ACC112 (cell line): ENCODE measurements around the gene DEAF1.

Experiments
- H2AFZ ChIP-seq: fragments of 200-600 bp; sonication (generic); one replicate; pipeline ENCODE4 v1.6.0; 2017; ENCODE audit warnings: antibody characterized with exemption, low read length; ENCODE audit not compliant: unreplicated experiment
- H3K27ac ChIP-seq: fragments of 200-600 bp; sonication (generic); 2 replicates; pipeline ENCODE4 v1.5.1; 2014; ENCODE audit warnings: low read depth, mild to moderate bottlenecking, antibody characterized with exemption, low read length, moderate library complexity
- H3K27me3 ChIP-seq: fragments of 200-600 bp; sonication (generic); 2 replicates; pipeline ENCODE4 v1.6.1; 2014; ENCODE audit warnings: mild to moderate bottlenecking, antibody characterized with exemption, low read length, moderate library complexity, mixed read lengths; ENCODE audit not compliant: insufficient read depth
- H3K36me3 ChIP-seq: fragments of 200-600 bp; sonication (generic); 2 replicates; pipeline ENCODE4 v1.6.1; 2016; ENCODE audit warnings: mild to moderate bottlenecking, antibody characterized with exemption, low read length, moderate library complexity, mixed read lengths; ENCODE audit not compliant: insufficient read depth
- H3K4me1 ChIP-seq: fragments of 200-600 bp; sonication (generic); one replicate; pipeline ENCODE4 v1.6.1; 2016; ENCODE audit warnings: low read length, mixed read lengths; ENCODE audit not compliant: insufficient read depth, unreplicated experiment, control insufficient read depth
- H3K4me3 ChIP-seq: fragments of 200-600 bp; sonication (generic); 2 replicates; pipeline ENCODE4 v1.5.1; 2014; ENCODE audit warnings: mild to moderate bottlenecking, low read depth, low read length
- H3K79me2 ChIP-seq: fragments of 200-600 bp; sonication (generic); one replicate; pipeline ENCODE4 v1.6.0; 2016; ENCODE audit warnings: low read length; ENCODE audit not compliant: control insufficient read depth, unreplicated experiment, insufficient read depth

DEAF1 gene

GRCh38 chr11:706439-706956 lies 11.5 kb upstream of the DEAF1 start:
- Histone ChIP-seq H2AFZ (no peak overlapping the region), H3K4me1 (peaks cover 24% of the 10 kb centered on the region), H3K36me3 (0 out of 2 replicates have a peak, but pooled peaks cover 6% of the 10 kb centered on the region), H3K27ac (0 out of 2 replicates have a peak overlapping the region, but pooled peaks have one; percentile 8), H3K4me3 (peak overlapping the region; percentile 78), H3K79me2 (no peaks in the 10 kb centered on the region), H3K27me3 (no peaks in the 10 kb centered on the region)

GRCh38 chr11:705646-706438 lies 10.8 kb upstream of the DEAF1 start, which contains the start of gene EPS8L2:
TSS of gene EPS8L2 (plus strand) at chr11:706231. CDS start at chr11:709408, 3,177 bp downstream.
- Histone ChIP-seq H3K27me3 (no peaks in the 10 kb centered on the region), H3K27ac (0 out of 2 replicates have a peak within 1 kb of the TSS, but pooled peaks have one; percentile 22), H3K4me1 (peaks cover 24% of the 10 kb centered on the region), H3K36me3 (0 out of 2 replicates have a peak, but pooled peaks cover 6% of the 10 kb centered on the region), H2AFZ (no peak within 1 kb of the TSS), H3K4me3 (peak within 1 kb of the TSS; percentile 78), H3K79me2 (no peaks in the 10 kb centered on the region)

GRCh38 chr11:704781-705645 lies 10.0 kb upstream of the DEAF1 start:
- Histone ChIP-seq H3K4me3 (peak overlapping the region; percentile 78), H3K4me1 (peaks cover 24% of the 10 kb centered on the region), H2AFZ (no peak overlapping the region), H3K27me3 (no peaks in the 10 kb centered on the region), H3K79me2 (no peaks in the 10 kb centered on the region), H3K27ac (no peak overlapping the region), H3K36me3 (0 out of 2 replicates have a peak, but pooled peaks cover 6% of the 10 kb centered on the region)

- Histone ChIP-seq H3K4me1 (peaks cover 24% of the 10 kb centered on the region), H3K79me2 (no peaks in the 10 kb centered on the region), H3K27me3 (no peaks in the 10 kb centered on the region), H3K4me3 (no peak overlapping the region), H3K36me3 (0 out of 2 replicates have a peak, but pooled peaks cover 6% of the 10 kb centered on the region), H3K27ac (no peak overlapping the region), H2AFZ (no peak overlapping the region)
Measured at GRCh38 chr11:704228-704674, 9.2 kb upstream of the DEAF1 start.

GRCh38 chr11:703506-703905 lies 8.5 kb upstream of the DEAF1 start:
- Histone ChIP-seq H3K4me3 (no peak overlapping the region), H3K36me3 (0 out of 2 replicates have a peak, but pooled peaks cover 6% of the 10 kb centered on the region), H2AFZ (no peak overlapping the region), H3K4me1 (peaks cover 25% of the 10 kb centered on the region), H3K79me2 (no peaks in the 10 kb centered on the region), H3K27ac (no peak overlapping the region), H3K27me3 (no peaks in the 10 kb centered on the region)

DNA sequence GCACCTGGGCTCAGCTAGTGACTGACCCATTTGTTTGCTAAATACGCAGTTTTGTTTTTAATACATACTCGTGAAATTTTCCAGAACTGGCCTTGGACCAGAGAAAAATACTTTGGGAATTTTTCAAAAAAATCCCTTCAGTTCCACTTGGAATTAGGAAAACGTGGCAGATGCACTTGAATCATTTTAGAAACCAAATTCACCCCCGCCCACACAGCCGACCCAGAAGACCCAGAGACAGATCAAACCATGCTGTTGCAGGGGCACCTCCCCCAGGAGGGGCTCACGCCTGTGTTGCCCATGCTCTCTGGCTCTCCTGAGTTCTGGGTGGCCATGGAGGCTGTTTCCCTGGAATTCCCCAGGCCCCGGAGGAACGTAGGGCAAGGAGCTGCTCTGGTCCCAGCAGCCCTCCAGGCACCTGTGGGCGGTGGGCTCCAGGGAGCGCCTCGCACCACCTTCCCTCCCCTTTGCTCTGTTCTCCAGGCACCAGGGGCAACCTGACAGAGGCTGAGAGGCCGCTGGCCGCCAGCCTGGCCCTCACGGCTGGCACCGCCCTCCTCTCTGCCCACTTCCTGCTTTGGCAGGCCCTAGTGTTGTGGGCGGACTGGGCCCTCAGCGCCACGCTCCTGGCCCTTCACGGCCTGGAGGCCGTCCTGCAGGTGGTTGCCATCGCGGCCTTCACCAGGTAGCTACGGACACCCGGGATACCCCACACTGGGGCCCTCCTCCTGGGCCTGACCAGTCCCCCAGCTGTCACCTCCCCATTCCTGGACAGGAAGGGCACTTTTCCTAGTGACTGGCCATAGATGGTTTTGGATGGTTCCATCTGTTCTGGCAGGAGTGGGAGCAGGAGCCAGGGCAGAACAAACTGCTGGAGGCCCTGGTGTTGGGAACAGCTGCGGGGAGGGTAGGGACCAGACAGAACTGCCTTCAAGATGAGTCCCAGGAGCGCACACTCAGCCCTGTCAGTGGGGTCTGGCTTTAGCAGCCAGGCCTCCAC lies 7.7 kb upstream of the DEAF1 start:
- H3K4me3 ChIP-seq: no peak overlapping the region

GRCh38 chr11:701741-702461 lies 6.9 kb upstream of the DEAF1 start:
- no peak overlapping the region for H2AFZ ChIP-seq
- H3K36me3 ChIP-seq: 0 out of 2 replicates have a peak, but pooled peaks cover 6% of the 10 kb centered on the region
- H3K27ac ChIP-seq: no peak overlapping the region
- peaks cover 29% of the 10 kb centered on the region for H3K4me1 ChIP-seq
- H3K4me3 ChIP-seq: no peak overlapping the region
- no peaks in the 10 kb centered on the region for H3K27me3 ChIP-seq
- H3K79me2 ChIP-seq: peaks cover 5% of the 10 kb centered on the region

More for the DNA sequence above, 7.7 kb upstream of the DEAF1 start:
- Histone ChIP-seq H3K4me1 (peaks cover 30% of the 10 kb centered on the region), H3K27me3 (no peaks in the 10 kb centered on the region), H3K79me2 (peaks cover 2% of the 10 kb centered on the region), H2AFZ (no peak overlapping the region), H3K27ac (no peak overlapping the region), H3K36me3 (0 out of 2 replicates have a peak, but pooled peaks cover 6% of the 10 kb centered on the region)

GRCh38 chr11:699753-700152 lies 4.7 kb upstream of the DEAF1 start:
- H3K27me3 ChIP-seq: no peaks in the 10 kb centered on the region
- 0 out of 2 replicates have a peak, but pooled peaks cover 6% of the 10 kb centered on the region for H3K36me3 ChIP-seq
- H3K4me3 ChIP-seq: no peak overlapping the region
- H3K27ac ChIP-seq: no peak overlapping the region
- peaks cover 29% of the 10 kb centered on the region for H3K4me1 ChIP-seq
- H2AFZ ChIP-seq: no peak overlapping the region
- H3K79me2 ChIP-seq: peaks cover 14% of the 10 kb centered on the region

GRCh38 chr11:699116-699508 lies 4.1 kb upstream of the DEAF1 start:
- Histone ChIP-seq H2AFZ (no peak overlapping the region), H3K4me1 (peaks cover 29% of the 10 kb centered on the region), H3K36me3 (0 out of 2 replicates have a peak, but pooled peaks cover 6% of the 10 kb centered on the region), H3K27ac (no peak overlapping the region), H3K4me3 (no peak overlapping the region), H3K27me3 (no peaks in the 10 kb centered on the region), H3K79me2 (peaks cover 16% of the 10 kb centered on the region)
